Measurements from ENCODE around the gene ZNF556. TPM values are rescaled to one million over a fixed set of nuclear protein-coding genes. Genes with fewer than 3 reads are reported as not detected.
"Not testable (repeated sequence)": the region's sequence is repeated elsewhere in the genome, so short reads cannot be mapped to it uniquely, and the experiment has no call there.

The ZNF556 gene
- total and polyA plus RNA-seq, 2 experiments from 2014 or later: not detected

GRCh38 chr19:2888731-2889224 lies 21.6 kb downstream of the ZNF556 start (continued):
- TF ChIP-seq, protein P1, sequence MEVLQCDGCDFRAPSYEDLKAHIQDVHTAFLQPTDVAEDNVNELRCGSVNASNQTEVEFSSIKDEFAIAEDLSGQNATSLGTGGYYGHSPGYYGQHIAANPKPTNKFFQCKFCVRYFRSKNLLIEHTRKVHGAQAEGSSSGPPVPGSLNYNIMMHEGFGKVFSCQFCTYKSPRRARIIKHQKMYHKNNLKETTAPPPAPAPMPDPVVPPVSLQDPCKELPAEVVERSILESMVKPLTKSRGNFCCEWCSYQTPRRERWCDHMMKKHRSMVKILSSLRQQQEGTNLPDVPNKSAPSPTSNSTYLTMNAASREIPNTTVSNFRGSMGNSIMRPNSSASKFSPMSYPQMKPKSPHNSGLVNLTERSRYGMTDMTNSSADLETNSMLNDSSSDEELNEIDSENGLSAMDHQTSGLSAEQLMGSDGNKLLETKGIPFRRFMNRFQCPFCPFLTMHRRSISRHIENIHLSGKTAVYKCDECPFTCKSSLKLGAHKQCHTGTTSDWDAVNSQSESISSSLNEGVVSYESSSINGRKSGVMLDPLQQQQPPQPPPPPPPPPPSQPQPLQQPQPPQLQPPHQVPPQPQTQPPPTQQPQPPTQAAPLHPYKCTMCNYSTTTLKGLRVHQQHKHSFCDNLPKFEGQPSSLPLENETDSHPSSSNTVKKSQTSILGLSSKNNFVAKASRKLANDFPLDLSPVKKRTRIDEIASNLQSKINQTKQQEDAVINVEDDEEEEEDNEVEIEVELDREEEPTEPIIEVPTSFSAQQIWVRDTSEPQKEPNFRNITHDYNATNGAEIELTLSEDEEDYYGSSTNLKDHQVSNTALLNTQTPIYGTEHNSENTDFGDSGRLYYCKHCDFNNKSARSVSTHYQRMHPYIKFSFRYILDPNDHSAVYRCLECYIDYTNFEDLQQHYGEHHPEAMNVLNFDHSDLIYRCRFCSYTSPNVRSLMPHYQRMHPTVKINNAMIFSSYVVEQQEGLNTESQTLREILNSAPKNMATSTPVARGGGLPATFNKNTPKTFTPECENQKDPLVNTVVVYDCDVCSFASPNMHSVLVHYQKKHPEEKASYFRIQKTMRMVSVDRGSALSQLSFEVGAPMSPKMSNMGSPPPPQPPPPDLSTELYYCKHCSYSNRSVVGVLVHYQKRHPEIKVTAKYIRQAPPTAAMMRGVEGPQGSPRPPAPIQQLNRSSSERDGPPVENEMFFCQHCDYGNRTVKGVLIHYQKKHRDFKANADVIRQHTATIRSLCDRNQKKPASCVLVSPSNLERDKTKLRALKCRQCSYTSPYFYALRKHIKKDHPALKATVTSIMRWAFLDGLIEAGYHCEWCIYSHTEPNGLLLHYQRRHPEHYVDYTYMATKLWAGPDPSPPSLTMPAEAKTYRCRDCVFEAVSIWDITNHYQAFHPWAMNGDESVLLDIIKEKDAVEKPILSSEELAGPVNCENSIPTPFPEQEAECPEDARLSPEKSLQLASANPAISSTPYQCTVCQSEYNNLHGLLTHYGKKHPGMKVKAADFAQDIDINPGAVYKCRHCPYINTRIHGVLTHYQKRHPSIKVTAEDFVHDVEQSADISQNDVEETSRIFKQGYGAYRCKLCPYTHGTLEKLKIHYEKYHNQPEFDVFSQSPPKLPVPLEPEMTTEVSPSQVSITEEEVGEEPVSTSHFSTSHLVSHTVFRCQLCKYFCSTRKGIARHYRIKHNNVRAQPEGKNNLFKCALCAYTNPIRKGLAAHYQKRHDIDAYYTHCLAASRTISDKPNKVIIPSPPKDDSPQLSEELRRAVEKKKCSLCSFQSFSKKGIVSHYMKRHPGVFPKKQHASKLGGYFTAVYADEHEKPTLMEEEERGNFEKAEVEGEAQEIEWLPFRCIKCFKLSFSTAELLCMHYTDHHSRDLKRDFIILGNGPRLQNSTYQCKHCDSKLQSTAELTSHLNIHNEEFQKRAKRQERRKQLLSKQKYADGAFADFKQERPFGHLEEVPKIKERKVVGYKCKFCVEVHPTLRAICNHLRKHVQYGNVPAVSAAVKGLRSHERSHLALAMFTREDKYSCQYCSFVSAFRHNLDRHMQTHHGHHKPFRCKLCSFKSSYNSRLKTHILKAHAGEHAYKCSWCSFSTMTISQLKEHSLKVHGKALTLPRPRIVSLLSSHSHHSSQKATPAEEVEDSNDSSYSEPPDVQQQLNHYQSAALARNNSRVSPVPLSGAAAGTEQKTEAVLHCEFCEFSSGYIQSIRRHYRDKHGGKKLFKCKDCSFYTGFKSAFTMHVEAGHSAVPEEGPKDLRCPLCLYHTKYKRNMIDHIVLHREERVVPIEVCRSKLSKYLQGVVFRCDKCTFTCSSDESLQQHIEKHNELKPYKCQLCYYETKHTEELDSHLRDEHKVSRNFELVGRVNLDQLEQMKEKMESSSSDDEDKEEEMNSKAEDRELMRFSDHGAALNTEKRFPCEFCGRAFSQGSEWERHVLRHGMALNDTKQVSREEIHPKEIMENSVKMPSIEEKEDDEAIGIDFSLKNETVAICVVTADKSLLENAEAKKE (CRISPR knock-in tag; IDR thresholded peaks at IDR 0.05): no peak
- no peak for TF ChIP-seq ZNF331 (CRISPR knock-in tag; IDR thresholded peaks at IDR 0.05; ENCODE audit: low read depth)
- TF ChIP-seq STAT1 (IDR thresholded peaks at IDR 0.05; ENCODE audit: unreplicated experiment): no peak

DNA sequence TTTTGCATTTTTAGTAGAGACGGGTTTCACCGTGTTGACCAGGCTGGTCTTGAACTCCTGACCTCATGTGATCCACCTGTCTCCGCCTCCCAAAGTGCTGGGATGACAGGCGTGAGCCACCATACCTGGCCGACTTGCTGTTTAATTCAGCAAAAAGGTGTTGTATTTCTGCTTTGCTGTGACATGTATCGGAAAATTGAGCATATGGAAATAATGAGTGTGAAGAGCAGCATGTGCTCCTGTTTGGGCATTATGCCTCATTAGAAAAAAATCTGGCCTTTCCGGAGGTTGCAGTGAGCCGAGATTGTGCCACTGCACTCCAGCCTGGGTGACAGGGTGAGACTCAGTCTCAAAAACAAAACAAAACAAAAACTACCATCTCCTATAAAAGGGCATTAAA lies 23.4 kb downstream of the ZNF556 start:
- not testable (repeated sequence) for H4K20me1 ChIP-seq (replicated peaks; ENCODE audit: insufficient read depth); H3K27ac ChIP-seq (ENCODE audit: low read depth); H3K4me1 Mint-ChIP-seq; DNase-seq (ENCODE audit: low spot score); H2AFZ ChIP-seq; H3K27me3 Mint-ChIP-seq (ENCODE audit: insufficient read depth, low read depth, poor library complexity); H3K36me3 ChIP-seq (ENCODE audit: insufficient read depth); H3K27me3 ChIP-seq (ENCODE audit: insufficient read depth); ATAC-seq; H3K79me2 ChIP-seq (replicated peaks; ENCODE audit: insufficient read depth); H3F3A ChIP-seq (replicated peaks; ENCODE audit: low read depth); H3K4me2 ChIP-seq; H3K4me3 Mint-ChIP-seq; H3K4me3 ChIP-seq; H3K9me2 ChIP-seq (ENCODE audit: insufficient read depth); H3K4me1 ChIP-seq (ENCODE audit: insufficient read depth); H3K36me3 Mint-ChIP-seq (ENCODE audit: low read depth); H3K27ac Mint-ChIP-seq
- H3K9me3 Mint-ChIP-seq: peaks cover 67% of the 10 kb centered on the region

DNA sequence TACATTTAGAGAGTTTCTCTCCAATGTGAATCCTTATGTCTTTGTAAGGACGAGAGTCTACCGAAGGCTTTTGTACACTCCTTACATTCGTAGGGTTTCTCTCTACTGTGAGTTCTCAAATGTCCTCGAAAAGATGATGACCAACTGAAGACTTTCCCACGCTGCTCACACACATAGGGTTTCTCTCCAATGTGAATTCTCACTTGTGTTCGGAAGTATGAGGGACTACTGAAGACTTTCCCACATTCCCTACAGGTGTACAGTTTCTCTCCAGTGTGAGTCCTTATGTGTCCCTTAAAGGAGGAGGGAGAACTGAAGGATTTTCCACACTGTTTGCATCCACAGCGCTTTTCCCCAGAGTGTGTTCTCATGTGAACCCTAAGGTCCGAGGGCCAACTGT lies 29.6 kb downstream of the ZNF556 start:
- H3K27ac ChIP-seq (ENCODE audit: low read depth): no peak overlapping the region
- H3K4me2 ChIP-seq: no peak overlapping the region
- no peaks in the 10 kb centered on the region for H3F3A ChIP-seq (replicated peaks; ENCODE audit: low read depth)
- no peak for ATAC-seq
- H3K9me3 Mint-ChIP-seq: peaks cover 80% of the 10 kb centered on the region
- H3K27ac Mint-ChIP-seq: no peak overlapping the region
- H3K4me1 Mint-ChIP-seq: no peaks in the 10 kb centered on the region
- H3K27me3 ChIP-seq (ENCODE audit: insufficient read depth): no peaks in the 10 kb centered on the region
- no peaks in the 10 kb centered on the region for H3K27me3 Mint-ChIP-seq (ENCODE audit: insufficient read depth, low read depth, poor library complexity)
- H3K36me3 ChIP-seq (ENCODE audit: insufficient read depth): no peaks in the 10 kb centered on the region
- H3K79me2 ChIP-seq (replicated peaks; ENCODE audit: insufficient read depth): peaks cover 5% of the 10 kb centered on the region
- no peak overlapping the region for H2AFZ ChIP-seq
- no peaks in the 10 kb centered on the region for H3K4me1 ChIP-seq (ENCODE audit: insufficient read depth)
- no peak overlapping the region for H3K4me3 Mint-ChIP-seq
- H3K9me2 ChIP-seq (ENCODE audit: insufficient read depth): no peaks in the 10 kb centered on the region
- peaks cover 22% of the 10 kb centered on the region for H3K36me3 Mint-ChIP-seq (ENCODE audit: low read depth)
- no peak overlapping the region for H3K4me3 ChIP-seq
- no peak for DNase-seq (ENCODE audit: low spot score)
- H4K20me1 ChIP-seq (replicated peaks; ENCODE audit: insufficient read depth): no peaks in the 10 kb centered on the region
- TF ChIP-seq JUNB (IDR thresholded peaks at IDR 0.05; ENCODE audit: unreplicated experiment) (no peak), POLR2AphosphoS5 (IDR thresholded peaks at IDR 0.05; ENCODE audit: low read depth) (no peak), ZNF114 (CRISPR knock-in tag; IDR thresholded peaks at IDR 0.05) (no peak)

Measured in GM23338 (cell line).